GM23338 (cell line): ENCODE data around the gene BAX.

Experiments
- CREB1 ChIP-seq: fragments of 250-450 bp; sonication (Bioruptor Pico); IDR thresholded peaks from 2 replicates; pipeline ENCODE4 v1.5.0; 2020; ENCODE audit warnings: low read depth, mild to moderate bottlenecking, moderate library complexity
- CTCF ChIP-seq, 2 experiments: fragments of 200-600 bp in 1 of 2; sonication (generic) in 1 of 2; conservative IDR thresholded peaks; 2 replicates each; pipeline versions ENCODE4 v1.5.1 to v1.6.1; 2016 to 2017; ENCODE audit warnings: antibody characterized with exemption in 2 of 2, low read depth in 2 of 2, mild to moderate bottlenecking in 2 of 2, moderate library complexity in 1 of 2
- EZH2 ChIP-seq: fragments of 200-600 bp; sonication (generic); IDR thresholded peaks from one replicate; pipeline ENCODE4 v1.8.0; 2017; ENCODE audit warnings: antibody characterized with exemption, mild to moderate bottlenecking, low read depth; ENCODE audit not compliant: unreplicated experiment
- EZH2phosphoT487 ChIP-seq: fragments of 200-600 bp; sonication (generic); IDR thresholded peaks from one replicate; pipeline ENCODE4 v1.8.1; 2018; ENCODE audit warnings: antibody characterized with exemption; ENCODE audit not compliant: unreplicated experiment
- JUNB ChIP-seq: IDR thresholded peaks from one replicate; pipeline ENCODE4 v1.6.1; 2016; ENCODE audit warnings: antibody characterized with exemption; ENCODE audit not compliant: unreplicated experiment
- NANOG ChIP-seq: IDR thresholded peaks from 2 replicates; pipeline ENCODE4 v1.6.1; 2016; ENCODE audit warnings: antibody characterized with exemption, borderline replicate concordance
- POLR2AphosphoS5 ChIP-seq: IDR thresholded peaks from 2 replicates; pipeline ENCODE4 v1.6.1; 2016; ENCODE audit warnings: antibody characterized with exemption, low read depth
- ZNF114 ChIP-seq: fragments of 250-450 bp; sonication (Bioruptor Pico); IDR thresholded peaks from 2 replicates; pipeline ENCODE4 v1.5.0; 2020; ENCODE audit warnings: mild to moderate bottlenecking, moderate library complexity
- TF ChIP-seq, protein P1 (sequence below): IDR thresholded peaks from one replicate; pipeline ENCODE4 v1.6.1; 2018; ENCODE audit warnings: antibody characterized with exemption; ENCODE audit not compliant: unreplicated experiment

- no peak for TF ChIP-seq POLR2AphosphoS5
- no peak for TF ChIP-seq CTCF (conservative IDR thresholded peaks at IDR 0.05; ENCODE audit: low read depth in 2 of 2)
- TF ChIP-seq, protein P1, sequence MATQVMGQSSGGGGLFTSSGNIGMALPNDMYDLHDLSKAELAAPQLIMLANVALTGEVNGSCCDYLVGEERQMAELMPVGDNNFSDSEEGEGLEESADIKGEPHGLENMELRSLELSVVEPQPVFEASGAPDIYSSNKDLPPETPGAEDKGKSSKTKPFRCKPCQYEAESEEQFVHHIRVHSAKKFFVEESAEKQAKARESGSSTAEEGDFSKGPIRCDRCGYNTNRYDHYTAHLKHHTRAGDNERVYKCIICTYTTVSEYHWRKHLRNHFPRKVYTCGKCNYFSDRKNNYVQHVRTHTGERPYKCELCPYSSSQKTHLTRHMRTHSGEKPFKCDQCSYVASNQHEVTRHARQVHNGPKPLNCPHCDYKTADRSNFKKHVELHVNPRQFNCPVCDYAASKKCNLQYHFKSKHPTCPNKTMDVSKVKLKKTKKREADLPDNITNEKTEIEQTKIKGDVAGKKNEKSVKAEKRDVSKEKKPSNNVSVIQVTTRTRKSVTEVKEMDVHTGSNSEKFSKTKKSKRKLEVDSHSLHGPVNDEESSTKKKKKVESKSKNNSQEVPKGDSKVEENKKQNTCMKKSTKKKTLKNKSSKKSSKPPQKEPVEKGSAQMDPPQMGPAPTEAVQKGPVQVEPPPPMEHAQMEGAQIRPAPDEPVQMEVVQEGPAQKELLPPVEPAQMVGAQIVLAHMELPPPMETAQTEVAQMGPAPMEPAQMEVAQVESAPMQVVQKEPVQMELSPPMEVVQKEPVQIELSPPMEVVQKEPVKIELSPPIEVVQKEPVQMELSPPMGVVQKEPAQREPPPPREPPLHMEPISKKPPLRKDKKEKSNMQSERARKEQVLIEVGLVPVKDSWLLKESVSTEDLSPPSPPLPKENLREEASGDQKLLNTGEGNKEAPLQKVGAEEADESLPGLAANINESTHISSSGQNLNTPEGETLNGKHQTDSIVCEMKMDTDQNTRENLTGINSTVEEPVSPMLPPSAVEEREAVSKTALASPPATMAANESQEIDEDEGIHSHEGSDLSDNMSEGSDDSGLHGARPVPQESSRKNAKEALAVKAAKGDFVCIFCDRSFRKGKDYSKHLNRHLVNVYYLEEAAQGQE: no peak
- TF ChIP-seq EZH2: no peak
- TF ChIP-seq EZH2phosphoT487: no peak
- no peak for TF ChIP-seq CREB1 (CRISPR knock-in tag)
- no peak for TF ChIP-seq JUNB
- TF ChIP-seq NANOG: no peak
- no peak for TF ChIP-seq ZNF114 (CRISPR knock-in tag)
Measured at GRCh38 chr19:49009828-49010227, 55.2 kb downstream of the BAX start.
